Stimulated activated CD4-positive, alpha-beta T cell treated with anti-CD3 and anti-CD28 coated beads, TNF-alpha, amount 100 ng/mL, for 24 hours (primary cell): ENCODE measurements around the gene IFT122.

Experiments used
- DNase-seq, 3 experiments: peaks; one replicate each; pipeline ENCODE4 v3.0.0-alpha.2; 2020; ENCODE audit warnings: low read depth in 3 of 3

The IFT122 gene

DNA sequence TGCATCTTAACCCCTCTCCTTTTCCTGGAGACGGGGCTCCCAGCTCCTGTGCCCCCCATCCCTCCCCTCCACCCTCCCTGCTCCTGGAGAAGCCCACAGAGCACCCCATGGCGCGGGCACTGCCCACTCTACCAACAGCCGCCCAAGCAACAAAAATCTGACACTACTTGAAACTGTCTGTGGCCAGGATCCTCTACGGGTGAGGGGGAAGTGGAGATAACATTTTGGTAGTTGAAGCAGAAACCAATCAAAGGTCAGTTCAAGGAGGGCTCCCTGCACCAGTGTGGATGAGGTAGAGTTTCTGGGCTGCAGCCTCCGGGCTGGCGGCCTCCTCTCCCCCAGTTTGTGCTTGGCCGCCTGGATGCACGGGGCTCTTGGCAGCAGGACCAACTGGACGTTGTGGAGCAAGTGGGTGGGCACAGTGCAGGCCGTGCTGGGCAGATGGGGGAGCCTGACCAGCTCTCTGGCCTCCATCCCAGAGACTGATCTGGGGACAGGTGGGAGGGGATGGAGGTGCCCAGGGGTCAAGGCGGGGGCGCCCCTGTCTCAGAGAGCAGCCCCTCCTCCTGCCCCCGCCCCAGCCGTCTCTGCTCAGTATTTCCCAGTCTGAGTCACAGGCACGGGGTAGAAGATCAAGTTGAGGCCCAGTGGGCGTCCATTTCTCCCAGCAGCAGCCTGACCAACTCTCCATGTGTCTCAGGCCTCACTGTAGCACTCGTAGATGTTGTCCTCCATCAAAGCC lies 115.8 kb downstream of the IFT122 start:
- no peak for DNase-seq

- no peak for DNase-seq
These were observed 116.3 kb downstream of the IFT122 start for GRCh38 chr3:129556358-129556695.

DNA sequence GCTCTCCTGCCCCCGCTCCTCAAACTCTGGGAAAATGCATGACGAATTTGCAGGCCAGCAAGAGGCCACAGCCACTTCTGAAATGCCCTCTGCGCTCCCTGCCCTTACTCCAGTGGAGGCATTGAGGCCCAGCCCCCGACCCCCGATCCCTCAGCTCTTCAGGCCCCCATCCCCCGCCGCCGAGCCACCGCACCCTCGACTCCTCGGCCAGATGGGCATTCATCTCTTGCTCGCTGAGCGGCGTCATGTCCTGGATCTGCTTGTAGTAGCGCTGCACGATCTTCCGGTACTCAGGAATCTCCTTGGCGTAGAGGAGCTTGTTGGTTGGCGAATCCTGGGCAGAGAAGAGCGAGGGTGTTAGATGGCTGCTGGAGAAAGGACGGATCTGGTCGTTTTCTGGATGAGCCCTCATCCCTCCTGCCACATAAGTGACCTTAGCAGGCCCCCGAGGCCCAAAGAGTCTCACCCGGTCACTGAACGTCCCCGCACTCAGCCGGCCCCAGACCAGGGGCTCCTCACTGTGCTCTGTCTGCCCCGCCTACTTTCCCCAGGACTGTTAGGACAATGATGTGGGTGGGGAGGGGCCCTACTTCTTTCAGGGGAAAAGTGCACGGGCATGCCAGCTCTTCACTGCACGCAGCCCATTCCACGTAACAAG lies 117.0 kb downstream of the IFT122 start:
- DNase-seq, result no peak

GRCh38 chr3:129557548-129557894 lies 117.5 kb downstream of the IFT122 start:
- DNase-seq, result no peak

- no peak for DNase-seq
These were observed 118.2 kb downstream of the IFT122 start for GRCh38 chr3:129558081-129558771.

- no peak for DNase-seq
These were observed 118.9 kb downstream of the IFT122 start for GRCh38 chr3:129558772-129559564.

DNA sequence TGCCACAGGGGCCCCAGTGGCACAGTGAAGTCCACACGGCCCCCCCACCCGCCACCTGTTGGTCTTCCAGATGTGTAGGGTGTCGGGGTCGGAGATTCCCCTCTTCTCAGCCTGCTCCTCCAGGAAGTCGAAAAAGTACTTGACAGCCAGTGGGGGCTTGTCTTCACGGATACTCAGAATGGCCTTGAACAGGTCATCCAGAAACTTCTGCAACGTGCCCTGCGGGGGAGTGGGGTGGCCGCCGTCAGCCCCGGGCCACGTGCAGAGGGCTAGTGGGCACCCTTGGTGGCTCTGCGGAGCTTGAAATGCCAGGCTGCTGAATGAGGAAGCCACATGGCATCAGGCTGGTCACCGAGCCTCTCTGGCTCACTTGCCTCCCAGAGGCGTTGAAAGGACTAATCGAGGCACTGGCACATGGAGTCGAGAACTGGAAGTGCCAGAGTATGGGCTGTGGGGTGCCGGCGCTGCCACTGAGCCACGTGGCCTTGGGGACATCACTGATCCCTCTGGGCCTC lies 119.6 kb downstream of the IFT122 start:
- DNase-seq, result no peak

DNA sequence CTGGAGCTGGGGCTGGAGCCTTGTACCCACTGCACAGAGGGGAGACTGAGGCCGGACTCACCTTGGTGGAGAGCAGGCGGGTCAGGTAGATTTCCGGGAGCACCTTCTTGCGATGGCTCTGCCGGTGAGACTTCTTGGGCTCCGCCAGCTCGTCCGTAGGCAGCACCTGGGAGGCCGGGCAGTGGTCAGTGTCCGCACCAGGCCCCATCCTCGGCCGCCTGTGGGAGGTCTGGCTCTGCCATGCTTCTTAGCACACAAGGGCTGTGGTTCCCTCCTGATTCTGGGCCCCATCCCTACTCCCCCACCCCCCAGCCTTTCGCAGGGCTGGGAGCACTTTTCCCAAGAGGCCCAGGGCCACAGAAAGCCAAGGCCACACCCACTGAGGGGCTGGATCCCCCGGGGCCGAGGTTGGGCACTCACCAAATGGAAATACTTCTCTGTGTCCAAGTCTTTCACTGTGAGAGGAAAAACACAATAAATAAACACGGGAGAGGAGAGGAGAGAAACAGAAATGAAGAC lies 120.3 kb downstream of the IFT122 start:
- DNase-seq, result no peak

GRCh38 chr3:129560911-129561594 lies 121.0 kb downstream of the IFT122 start:
- DNase-seq, result no peak

DNA sequence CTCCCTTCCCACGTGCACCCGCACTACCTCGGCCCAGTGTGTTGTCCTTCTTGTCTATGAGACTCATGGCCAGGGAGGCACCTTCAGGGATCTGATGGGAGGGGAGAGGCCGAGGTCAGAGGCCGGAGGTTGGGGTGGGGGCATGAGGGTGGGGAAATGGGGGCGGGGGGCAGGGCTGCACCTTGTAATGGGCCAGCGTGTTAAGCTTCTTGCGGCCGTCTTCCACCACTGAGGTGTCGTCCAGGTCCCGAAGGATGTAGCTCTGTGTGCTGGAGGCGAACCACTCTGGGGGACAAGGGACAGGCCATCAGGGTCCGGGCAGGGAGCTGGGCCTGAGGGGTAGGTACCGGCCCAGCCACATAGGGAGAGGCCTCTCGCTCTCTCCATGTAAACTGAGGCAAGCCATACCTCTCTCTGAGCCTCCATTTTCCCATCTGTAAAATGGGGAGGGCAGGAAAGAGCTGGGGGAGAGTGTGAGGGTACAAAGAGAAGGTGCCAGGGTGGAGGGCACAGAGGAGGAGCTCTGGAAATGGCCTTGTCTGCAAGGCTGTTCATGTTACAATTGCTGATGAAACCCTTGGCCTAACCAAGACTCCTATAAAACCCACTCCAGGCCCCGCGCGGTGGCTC lies 121.7 kb downstream of the IFT122 start:
- no peak for DNase-seq

DNA sequence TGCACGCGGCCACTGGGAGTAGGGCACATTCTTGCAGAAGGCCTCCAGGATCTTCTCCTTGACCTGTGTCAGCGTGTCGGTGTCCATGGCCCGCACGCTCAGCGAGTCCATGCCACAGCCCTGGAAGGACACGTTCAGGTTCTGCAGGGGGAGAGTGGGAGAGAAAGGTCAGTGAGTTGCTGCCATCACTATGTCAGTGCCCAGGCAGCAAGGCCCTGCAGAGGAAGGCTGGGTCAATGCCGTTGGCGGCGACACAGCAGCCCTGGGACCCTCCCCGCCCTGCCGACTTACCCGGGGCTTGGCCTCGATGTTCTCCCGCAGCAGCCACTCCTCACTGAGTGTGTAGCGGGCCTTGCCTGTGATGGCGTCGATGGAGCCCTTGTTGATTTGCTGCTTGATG lies 122.8 kb downstream of the IFT122 start:
- DNase-seq, result no peak

DNA sequence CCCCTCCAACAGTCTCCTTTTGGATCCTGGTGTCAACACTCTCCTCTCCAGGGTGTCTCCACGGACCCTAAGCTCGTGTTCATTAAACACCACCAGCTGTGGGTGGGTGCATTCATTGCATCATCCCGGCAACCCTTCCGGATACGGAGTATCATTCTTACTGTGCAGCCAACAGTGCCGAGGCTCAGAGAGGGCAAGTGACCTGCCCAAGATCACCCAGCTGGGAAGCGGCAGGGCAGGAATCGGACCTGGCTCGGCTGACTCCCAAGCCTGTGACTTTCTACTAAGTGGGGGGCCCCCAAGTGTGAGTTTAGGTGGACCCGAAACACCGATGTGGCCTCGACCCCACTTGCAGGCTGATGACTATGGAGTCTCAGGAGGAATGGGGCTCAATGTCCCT lies 123.3 kb downstream of the IFT122 start:
- no peak for DNase-seq

DNA sequence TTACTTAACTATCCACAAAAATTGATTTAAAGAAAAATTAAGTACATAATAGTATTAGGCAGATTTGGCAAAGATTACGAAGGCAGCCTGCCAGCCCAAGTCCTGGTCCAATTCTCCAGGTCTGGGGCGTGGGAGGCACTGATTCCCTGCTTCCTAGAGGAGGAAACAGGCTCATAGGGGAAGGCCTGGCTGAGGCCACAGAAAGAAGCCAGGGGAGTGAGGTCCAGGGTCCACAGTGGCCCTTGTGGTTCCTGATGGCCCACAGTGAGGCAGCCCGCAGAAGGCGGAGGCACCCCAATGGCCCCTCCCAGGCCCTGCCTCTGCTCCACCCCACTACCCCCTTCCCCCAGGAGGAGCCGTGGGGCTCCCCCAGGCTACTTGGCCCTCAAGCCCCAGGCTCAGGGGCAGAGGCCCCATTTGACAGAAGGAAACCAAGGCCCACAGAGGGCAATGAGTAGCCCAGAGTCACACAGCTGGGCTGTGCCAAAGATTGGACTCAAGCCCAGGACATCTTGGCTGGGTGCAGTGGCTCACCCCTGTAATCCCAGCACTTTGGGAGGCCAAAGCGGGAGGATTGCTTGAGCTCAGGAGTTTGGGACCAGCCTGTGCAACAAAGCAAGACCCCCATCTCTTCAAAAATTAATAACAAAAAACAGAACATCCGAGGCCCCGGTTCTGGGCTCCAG lies 124.0 kb downstream of the IFT122 start:
- no peak for DNase-seq

DNA sequence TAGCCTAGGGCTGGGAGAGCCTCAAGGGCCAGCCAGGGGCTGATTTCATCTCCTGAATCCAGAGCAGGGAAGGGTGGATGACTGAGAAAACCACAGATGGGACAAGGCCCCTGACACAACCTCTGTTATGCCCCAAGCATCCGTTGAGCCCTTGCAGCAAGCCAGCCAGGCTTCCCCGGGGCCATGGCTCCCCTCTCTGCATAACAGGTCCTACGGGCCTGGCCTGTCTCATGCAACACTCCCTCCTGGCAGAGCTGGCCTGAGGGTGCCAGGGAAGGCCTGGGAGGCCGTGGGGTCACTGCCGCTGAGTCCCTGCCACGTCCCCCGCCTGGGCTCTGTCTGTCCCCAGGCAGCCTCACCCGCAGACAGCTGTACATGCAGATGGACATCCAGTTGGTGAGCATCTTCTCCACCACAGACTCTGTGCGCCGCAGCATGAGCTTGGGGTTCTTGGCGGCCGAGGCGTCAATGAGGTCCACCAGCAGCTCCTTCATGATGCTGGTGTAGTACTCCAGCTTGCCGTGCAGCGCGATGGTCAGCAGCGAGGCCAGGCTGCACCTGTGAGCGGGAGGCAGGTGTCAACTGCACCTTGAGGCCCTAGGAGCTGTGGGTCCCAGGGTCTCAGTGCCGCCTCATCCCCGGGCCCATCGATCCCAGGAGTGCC lies 125.1 kb downstream of the IFT122 start:
- no peak for DNase-seq

- DNase-seq, result no peak
These were observed 125.9 kb downstream of the IFT122 start for GRCh38 chr3:129565902-129566301.

GRCh38 chr3:129567176-129567705 lies 127.2 kb downstream of the IFT122 start:
- no peak for DNase-seq

DNA sequence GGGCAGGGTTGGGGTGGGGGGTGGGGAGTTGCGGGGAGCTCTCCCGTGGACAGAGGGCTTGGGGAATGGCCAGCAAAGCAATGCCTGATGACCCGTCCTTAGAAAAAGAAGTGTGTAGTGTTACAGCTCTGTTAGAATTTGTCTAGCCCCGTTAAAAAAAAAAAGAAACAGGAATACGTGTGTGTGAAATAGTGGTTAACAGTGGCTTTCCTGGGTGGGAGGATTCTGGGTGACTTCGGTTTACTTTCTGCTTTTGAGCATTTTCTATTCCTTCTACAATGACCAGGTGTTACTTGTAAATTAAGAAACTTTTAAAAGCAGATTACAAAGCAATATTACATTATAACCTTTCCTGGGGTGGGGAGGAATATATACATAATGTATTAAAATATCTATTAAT lies 127.9 kb downstream of the IFT122 start:
- no peak for DNase-seq

- DNase-seq, result no peak
These were observed 129.8 kb downstream of the IFT122 start for GRCh38 chr3:129569856-129570255.
